ENCODE data around the gene GYPC.

The GYPC gene

DNA sequence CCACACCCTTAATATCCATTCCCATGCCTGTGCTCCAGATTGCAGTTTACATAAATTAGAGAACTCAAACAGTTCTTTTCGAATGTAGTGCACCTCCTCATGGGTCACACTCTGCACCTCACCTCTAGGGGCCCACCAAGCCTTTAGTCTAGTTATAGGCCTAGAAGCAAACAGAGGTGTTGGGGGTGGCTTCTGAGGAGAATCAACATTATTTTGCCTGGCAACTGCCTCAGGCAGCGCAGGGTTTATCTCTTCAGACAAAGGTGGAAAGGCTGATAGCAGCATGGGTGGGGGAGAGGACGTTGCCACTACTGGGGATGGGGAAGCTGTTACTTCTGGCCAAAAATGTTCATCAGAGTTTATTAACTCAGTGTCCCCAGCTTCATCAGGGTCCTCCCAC lies 5.0 kb upstream of the GYPC start:
- no peak for DNase-seq (ENCODE audit: low read depth)

GRCh38 chr2:126652323-126652891 lies 3.6 kb upstream of the GYPC start:
- no peak for DNase-seq (ENCODE audit: low read depth)

DNA sequence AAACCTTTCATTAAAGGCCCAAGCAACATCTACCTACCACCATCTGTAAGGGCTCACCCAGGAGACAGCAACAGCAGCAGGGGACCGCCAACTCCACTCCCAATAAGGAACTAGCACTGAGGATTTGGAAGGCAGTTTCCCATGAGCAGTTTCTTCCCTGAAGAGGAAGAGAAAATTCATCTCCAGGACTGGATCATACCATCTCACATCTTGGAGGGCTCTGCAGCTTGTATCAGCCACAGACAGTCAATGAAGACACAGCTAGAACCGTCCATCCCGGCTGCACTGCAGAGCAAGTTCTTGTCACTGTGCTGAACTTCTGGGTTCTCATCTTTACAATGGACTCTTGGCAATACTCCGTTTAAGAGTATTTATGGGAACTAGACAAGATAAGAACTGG lies 2.8 kb upstream of the GYPC start:
- DNase-seq (ENCODE audit: low read depth): peak; percentile 44

GRCh38 chr2:126653761-126654160 lies 2.2 kb upstream of the GYPC start:
- DNase-seq (ENCODE audit: low read depth): no peak

- DNase-seq (ENCODE audit: low read depth): no peak
Measured at GRCh38 chr2:126655051-126655450, 907 bp upstream of the GYPC start.

DNA sequence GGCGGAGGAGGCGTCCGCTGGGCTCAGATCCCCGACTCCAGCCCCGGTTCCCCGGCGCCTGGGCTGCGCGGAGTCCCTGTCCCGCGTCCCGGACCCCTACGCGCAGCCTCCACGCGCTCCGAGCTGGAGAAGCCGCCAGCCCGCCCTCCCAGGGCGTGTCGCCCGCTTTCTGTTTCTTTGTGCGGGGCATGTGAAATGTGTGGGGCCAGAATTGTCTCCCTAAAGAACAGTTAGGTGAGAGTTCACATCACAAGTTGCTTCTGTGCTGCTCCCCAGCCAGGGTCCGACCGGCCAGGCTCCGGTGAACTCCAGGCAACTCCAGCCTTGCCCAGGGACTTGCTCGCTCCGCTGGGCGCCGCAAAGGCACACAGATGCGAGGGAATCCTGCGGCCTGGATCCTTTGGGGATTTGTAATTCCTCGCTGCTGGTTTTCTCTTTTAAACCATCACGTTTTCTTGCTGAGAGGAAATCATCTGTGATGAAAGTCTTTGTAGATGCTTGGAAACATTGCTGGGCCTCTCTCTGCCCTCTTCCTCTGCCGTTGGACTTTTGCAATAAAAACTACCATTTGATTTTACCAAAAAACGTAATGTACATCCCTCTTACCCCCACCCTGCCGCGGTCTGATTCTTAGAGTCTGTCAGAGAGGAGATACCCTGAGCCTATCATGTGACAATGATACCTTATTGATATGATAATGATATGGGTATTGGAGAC lies 631 bp downstream of the GYPC start:
- no peak for DNase-seq (ENCODE audit: low read depth)

- DNase-seq (ENCODE audit: low read depth): no peak
Measured at GRCh38 chr2:126657148-126657635, 1.2 kb downstream of the GYPC start.

- peak; percentile 53 for DNase-seq (ENCODE audit: low read depth)
Measured at GRCh38 chr2:126657636-126658318, 1.8 kb downstream of the GYPC start.

GRCh38 chr2:126658319-126658904 lies 2.5 kb downstream of the GYPC start:
- DNase-seq (ENCODE audit: low read depth): no peak

DNA sequence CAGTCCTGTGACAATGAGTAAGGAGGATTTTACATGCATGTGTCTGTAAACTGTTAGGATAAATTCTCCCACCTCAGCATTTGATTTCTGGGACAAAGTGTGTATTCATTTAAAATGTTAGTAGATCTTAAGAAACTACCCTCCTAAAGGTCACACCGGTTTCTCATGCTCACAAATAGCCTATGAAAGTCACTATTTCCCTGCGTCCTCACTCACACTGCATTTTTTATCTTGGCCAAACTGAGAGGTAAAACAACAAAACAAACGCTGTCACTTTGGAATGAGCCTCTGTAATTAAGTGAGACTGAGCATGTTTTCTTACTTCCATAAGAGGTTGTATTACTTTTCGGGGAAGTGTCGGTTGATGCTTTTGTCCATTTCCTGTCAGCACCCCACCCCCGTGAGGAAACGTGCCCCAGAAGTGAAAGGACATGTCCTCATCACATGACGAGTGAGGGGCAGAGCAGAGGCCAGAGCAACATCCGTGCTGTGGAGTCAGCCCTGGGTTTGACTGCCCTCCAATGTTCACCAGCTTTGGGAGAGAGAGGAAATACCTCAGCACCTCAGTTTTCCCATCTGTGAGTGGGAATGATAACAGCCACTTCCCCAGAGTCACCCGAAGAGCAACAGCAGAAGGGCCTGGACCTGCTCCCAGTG lies 3.1 kb downstream of the GYPC start:
- no peak for DNase-seq (ENCODE audit: low read depth)

- DNase-seq (ENCODE audit: low read depth): no peak
Measured at GRCh38 chr2:126659562-126660467, 3.9 kb downstream of the GYPC start.

DNA sequence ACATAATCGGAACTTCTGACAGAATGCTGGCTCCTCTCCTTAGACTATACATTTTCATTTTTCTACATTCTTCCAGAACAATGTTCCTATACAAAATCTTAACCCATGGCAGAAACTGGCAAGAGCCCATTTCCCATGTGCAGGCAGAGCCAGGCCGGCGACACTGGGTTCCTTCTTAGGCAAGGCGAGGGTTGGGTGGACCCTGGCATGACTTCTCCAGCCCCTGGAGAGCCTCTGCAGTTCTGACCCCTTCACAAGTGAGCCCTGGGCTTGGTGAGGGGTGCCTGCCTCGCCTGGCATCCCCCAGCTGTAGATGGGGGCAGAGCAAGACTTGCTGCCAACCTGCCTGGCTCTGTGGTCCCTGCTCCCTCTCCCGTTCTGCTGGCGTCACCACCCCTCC lies 5.0 kb downstream of the GYPC start:
- no peak for DNase-seq (ENCODE audit: low read depth)

DNA sequence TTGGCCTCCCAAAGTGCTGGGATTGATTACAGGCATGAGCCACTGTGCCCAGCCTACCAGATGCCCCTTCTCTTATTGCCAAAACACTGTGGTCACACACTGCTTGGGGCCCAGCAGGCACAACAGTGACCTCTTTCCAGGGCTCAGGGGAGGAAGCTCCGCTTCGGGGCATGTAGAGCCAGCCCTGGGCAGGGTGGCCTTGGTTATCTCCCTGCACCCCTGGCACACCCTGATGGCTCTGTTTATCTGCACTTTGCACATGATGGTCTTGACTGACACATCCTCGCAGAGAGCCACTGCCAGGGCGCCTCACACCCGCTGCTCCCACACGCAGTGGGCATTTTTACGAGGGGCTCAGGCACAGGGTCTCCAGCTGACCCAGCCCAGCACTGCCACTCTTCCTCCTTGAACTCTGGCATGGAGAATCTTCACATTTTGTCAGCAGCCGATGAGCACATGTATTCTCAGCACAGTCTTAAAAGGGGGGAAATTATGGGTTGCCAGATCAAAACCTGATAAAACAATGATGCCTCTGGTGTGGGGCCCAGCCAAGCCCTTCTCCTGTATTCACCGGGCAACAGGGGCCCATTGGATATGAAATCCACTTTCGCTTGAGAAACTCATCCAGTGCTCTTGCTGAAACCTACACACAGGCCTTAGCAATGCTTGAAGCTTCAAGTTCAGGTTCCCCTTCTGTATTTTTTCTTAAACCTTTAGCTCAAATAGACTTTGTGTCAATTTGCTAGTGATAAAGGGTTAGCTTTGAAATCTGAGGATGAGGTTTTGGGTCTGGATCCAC lies 5.9 kb downstream of the GYPC start:
- DNase-seq (ENCODE audit: low read depth): no peak

- DNase-seq (ENCODE audit: low read depth): no peak
Measured at GRCh38 chr2:126662621-126663020, 6.7 kb downstream of the GYPC start.

DNA sequence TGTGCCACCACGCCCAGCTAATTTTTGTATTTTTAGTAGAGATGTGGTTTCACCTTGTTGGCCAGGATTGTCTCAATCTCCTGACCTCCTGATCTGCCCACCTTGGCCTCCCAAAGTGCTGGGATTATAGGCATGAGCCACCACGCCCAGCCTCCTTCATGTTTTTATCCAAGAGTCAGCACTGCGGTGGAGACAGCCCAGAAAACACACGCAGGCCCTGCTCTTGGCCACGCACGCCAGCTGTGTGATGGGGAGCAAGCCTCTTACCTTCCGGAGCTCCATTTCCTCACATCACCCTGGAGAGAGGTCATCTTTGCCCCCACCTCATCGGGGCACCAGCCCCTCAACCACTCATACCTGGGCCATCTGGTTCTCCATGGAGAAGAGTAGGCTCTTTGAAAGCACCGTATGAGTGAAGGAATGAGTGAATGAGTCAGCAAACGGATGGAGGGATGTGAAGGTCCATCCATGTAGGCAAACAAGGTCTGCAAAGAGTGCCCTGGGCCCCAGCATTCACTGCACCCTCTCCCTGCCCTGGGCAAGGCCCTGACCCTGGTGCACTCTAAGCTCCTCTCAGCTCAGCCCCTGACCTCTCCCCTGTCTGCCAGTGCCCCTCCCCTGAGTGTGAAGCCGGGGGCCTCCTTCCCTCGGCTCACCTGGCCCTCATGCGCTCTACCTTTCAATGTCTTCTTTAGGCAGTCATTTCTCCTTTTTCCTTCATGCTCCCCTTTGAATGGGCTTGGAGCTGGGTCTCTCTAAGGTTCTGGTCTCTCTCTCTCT lies 7.4 kb downstream of the GYPC start:
- no peak for DNase-seq (ENCODE audit: low read depth)

DNA sequence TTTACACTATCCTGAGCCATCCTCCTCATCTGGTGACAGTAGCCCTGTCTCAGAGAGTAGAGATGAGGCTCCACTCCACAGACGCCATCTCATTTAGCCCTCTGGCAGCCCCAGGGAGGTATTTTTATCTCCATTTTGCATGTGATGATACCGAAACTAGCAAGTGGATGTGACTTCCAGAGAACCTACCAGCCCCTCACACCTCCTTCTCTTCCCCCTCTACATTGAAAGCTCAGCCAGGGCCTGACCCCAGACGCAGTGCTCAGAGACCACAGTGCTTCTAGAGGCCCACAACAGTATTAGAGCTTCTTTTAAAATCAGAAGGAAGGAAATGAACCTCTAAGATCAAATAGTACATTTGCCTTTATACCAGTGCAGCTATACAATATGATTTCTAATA lies 8.3 kb downstream of the GYPC start:
- DNase-seq (ENCODE audit: low read depth): no peak

DNA sequence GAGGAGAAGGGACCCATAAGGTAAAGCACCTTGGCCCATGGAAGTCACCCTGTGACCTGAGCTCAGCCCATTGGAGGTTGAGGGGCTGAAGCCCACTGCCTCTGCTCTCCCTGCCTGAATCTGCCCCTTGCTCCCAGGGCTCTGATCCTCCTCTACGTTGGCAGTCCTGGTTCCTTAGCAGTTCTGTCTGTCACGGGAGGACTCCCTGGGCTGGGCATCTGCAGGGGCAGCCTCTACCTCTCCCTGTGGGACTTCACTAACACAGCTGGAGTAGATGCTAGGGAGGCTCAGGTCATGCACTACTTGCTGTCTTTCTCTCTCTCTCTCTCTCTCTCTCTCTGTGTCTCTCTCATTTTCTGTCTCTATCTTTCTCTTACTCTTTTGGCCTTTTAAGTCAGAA lies 8.7 kb downstream of the GYPC start:
- no peak for DNase-seq (ENCODE audit: low read depth)

GRCh38 chr2:126665483-126665882 lies 9.5 kb downstream of the GYPC start:
- no peak for DNase-seq (ENCODE audit: low read depth)

- no peak for DNase-seq (ENCODE audit: low read depth)
Measured at GRCh38 chr2:126668254-126668653, 12.3 kb downstream of the GYPC start.

- DNase-seq (ENCODE audit: low read depth): no peak
Measured at GRCh38 chr2:126669772-126670171, 13.8 kb downstream of the GYPC start.

Measured in CMK (cell line).